ENCODE data around the gene LAMTOR1.

The LAMTOR1 gene

GRCh38 chr11:72132646-72133045, 29.5 kb upstream of the LAMTOR1 start:
- Mint-ChIP-seq H3K4me1 (ENCODE audit: low read depth) (peaks cover 3% of the 10 kb centered on the region), H3K27me3 (ENCODE audit: low read depth) (peaks cover 35% of the 10 kb centered on the region), H3K27ac (no peak overlapping the region), H3K9me3 (peaks cover 18% of the 10 kb centered on the region), H3K4me3 (no peak overlapping the region), H3K36me3 (ENCODE audit: low read depth) (peaks cover 6% of the 10 kb centered on the region)

- Mint-ChIP-seq H3K27me3 (ENCODE audit: low read depth) (peaks cover 35% of the 10 kb centered on the region), H3K4me3 (no peak overlapping the region), H3K27ac (no peak overlapping the region), H3K9me3 (peaks cover 15% of the 10 kb centered on the region), H3K36me3 (ENCODE audit: low read depth) (peaks cover 6% of the 10 kb centered on the region), H3K4me1 (ENCODE audit: low read depth) (no peaks in the 10 kb centered on the region)
Measured at GRCh38 chr11:72129381-72129780, 26.3 kb upstream of the LAMTOR1 start.

- H3K36me3 Mint-ChIP-seq (ENCODE audit: low read depth) = peaks cover 6% of the 10 kb centered on the region
- peaks cover 27% of the 10 kb centered on the region for H3K27me3 Mint-ChIP-seq (ENCODE audit: low read depth)
- H3K4me3 Mint-ChIP-seq = no peak overlapping the region
- H3K9me3 Mint-ChIP-seq = peaks cover 15% of the 10 kb centered on the region
- H3K4me1 Mint-ChIP-seq (ENCODE audit: low read depth) = no peaks in the 10 kb centered on the region
- H3K27ac Mint-ChIP-seq = no peak overlapping the region
Measured at GRCh38 chr11:72127923-72128322, 24.8 kb upstream of the LAMTOR1 start.

- H3K9me3 Mint-ChIP-seq = peaks cover 15% of the 10 kb centered on the region
- no peak overlapping the region for H3K4me3 Mint-ChIP-seq
- no peaks in the 10 kb centered on the region for H3K4me1 Mint-ChIP-seq (ENCODE audit: low read depth)
- H3K27me3 Mint-ChIP-seq (ENCODE audit: low read depth) = peaks cover 12% of the 10 kb centered on the region
- no peak overlapping the region for H3K27ac Mint-ChIP-seq
- H3K36me3 Mint-ChIP-seq (ENCODE audit: low read depth) = peaks cover 6% of the 10 kb centered on the region
Measured at GRCh38 chr11:72125956-72126355, 22.9 kb upstream of the LAMTOR1 start.

GRCh38 chr11:72124046-72124445, 20.9 kb upstream of the LAMTOR1 start:
- H3K27ac Mint-ChIP-seq = no peak overlapping the region
- peaks cover 5% of the 10 kb centered on the region for H3K36me3 Mint-ChIP-seq (ENCODE audit: low read depth)
- H3K9me3 Mint-ChIP-seq = peaks cover 12% of the 10 kb centered on the region
- peaks cover 8% of the 10 kb centered on the region for H3K27me3 Mint-ChIP-seq (ENCODE audit: low read depth)
- H3K4me3 Mint-ChIP-seq = no peak overlapping the region
- H3K4me1 Mint-ChIP-seq (ENCODE audit: low read depth) = no peaks in the 10 kb centered on the region

GRCh38 chr11:72123117-72123653, 20.1 kb upstream of the LAMTOR1 start:
- Mint-ChIP-seq H3K36me3 (ENCODE audit: low read depth) (no peaks in the 10 kb centered on the region), H3K9me3 (peaks cover 4% of the 10 kb centered on the region), H3K4me3 (no peak overlapping the region), H3K27ac (no peak overlapping the region), H3K4me1 (ENCODE audit: low read depth) (no peaks in the 10 kb centered on the region), H3K27me3 (ENCODE audit: low read depth) (no peaks in the 10 kb centered on the region)

GRCh38 chr11:72122607-72123006, 19.5 kb upstream of the LAMTOR1 start:
- H3K27me3 Mint-ChIP-seq (ENCODE audit: low read depth) = no peaks in the 10 kb centered on the region
- peaks cover 4% of the 10 kb centered on the region for H3K9me3 Mint-ChIP-seq

GRCh38 chr11:72120930-72121329, 17.8 kb upstream of the LAMTOR1 start:
- no peaks in the 10 kb centered on the region for H3K9me3 Mint-ChIP-seq
- H3K27me3 Mint-ChIP-seq (ENCODE audit: low read depth) = no peaks in the 10 kb centered on the region
- no peaks in the 10 kb centered on the region for H3K4me1 Mint-ChIP-seq (ENCODE audit: low read depth)
- H3K4me3 Mint-ChIP-seq = no peak overlapping the region
- no peaks in the 10 kb centered on the region for H3K36me3 Mint-ChIP-seq (ENCODE audit: low read depth)
- H3K27ac Mint-ChIP-seq = no peak overlapping the region

More at GRCh38 chr11:72122607-72123006, 19.5 kb upstream of the LAMTOR1 start:
- Mint-ChIP-seq H3K27ac (no peak overlapping the region), H3K4me1 (ENCODE audit: low read depth) (no peaks in the 10 kb centered on the region), H3K4me3 (no peak overlapping the region), H3K36me3 (ENCODE audit: low read depth) (no peaks in the 10 kb centered on the region)

GRCh38 chr11:72119198-72119597, 16.1 kb upstream of the LAMTOR1 start:
- no peak overlapping the region for H3K4me3 Mint-ChIP-seq
- H3K27me3 Mint-ChIP-seq (ENCODE audit: low read depth) = no peaks in the 10 kb centered on the region
- H3K27ac Mint-ChIP-seq = no peak overlapping the region
- no peaks in the 10 kb centered on the region for H3K9me3 Mint-ChIP-seq
- no peaks in the 10 kb centered on the region for H3K36me3 Mint-ChIP-seq (ENCODE audit: low read depth)
- no peaks in the 10 kb centered on the region for H3K4me1 Mint-ChIP-seq (ENCODE audit: low read depth)

- Mint-ChIP-seq H3K9me3 (peaks cover 5% of the 10 kb centered on the region), H3K36me3 (ENCODE audit: low read depth) (no peaks in the 10 kb centered on the region), H3K4me1 (ENCODE audit: low read depth) (peaks cover 14% of the 10 kb centered on the region), H3K27ac (no peak overlapping the region), H3K27me3 (ENCODE audit: low read depth) (no peaks in the 10 kb centered on the region), H3K4me3 (no peak overlapping the region)
Measured at GRCh38 chr11:72116019-72116755, 13.1 kb upstream of the LAMTOR1 start.

GRCh38 chr11:72114570-72114969, 11.5 kb upstream of the LAMTOR1 start:
- H3K4me3 Mint-ChIP-seq = no peak overlapping the region

GRCh38 chr11:72112978-72113808, 10.1 kb upstream of the LAMTOR1 start:
- Mint-ChIP-seq H3K4me3 (peak overlapping the region; percentile 92), H3K4me1 (ENCODE audit: low read depth) (peaks cover 18% of the 10 kb centered on the region), H3K27me3 (ENCODE audit: low read depth) (no peaks in the 10 kb centered on the region), H3K36me3 (ENCODE audit: low read depth) (peaks cover 4% of the 10 kb centered on the region), H3K27ac (peak overlapping the region; percentile 98), H3K9me3 (peaks cover 5% of the 10 kb centered on the region)

More at GRCh38 chr11:72114570-72114969, 11.5 kb upstream of the LAMTOR1 start:
- Mint-ChIP-seq H3K27ac (no peak overlapping the region), H3K27me3 (ENCODE audit: low read depth) (no peaks in the 10 kb centered on the region), H3K9me3 (peaks cover 5% of the 10 kb centered on the region), H3K36me3 (ENCODE audit: low read depth) (peaks cover 4% of the 10 kb centered on the region), H3K4me1 (ENCODE audit: low read depth) (peaks cover 18% of the 10 kb centered on the region)

- peak within 1 kb of the TSS; percentile 92 for H3K4me3 Mint-ChIP-seq
- H3K9me3 Mint-ChIP-seq = peaks cover 5% of the 10 kb centered on the region
- peak within 1 kb of the TSS; percentile 98 for H3K27ac Mint-ChIP-seq
- H3K4me1 Mint-ChIP-seq (ENCODE audit: low read depth) = peaks cover 18% of the 10 kb centered on the region
- H3K36me3 Mint-ChIP-seq (ENCODE audit: low read depth) = peaks cover 7% of the 10 kb centered on the region
- no peaks in the 10 kb centered on the region for H3K27me3 Mint-ChIP-seq (ENCODE audit: low read depth)
Measured at GRCh38 chr11:72112143-72112977, 9.3 kb upstream of the LAMTOR1 start, which contains the start of gene ANAPC15. Gene ANAPC15 (minus strand): TSS chr11:72112695. CDS start chr11:72111276, 1,419 bp downstream.
